Putamen (tissue), 1 donor: ENCODE results near the gene LRRC19.

Source experiments
- DNase-seq: peaks from one replicate; pipeline ENCODE4 v3.0.0-alpha.2; 2016; ENCODE audit warnings: low spot score

Gene LRRC19

GRCh38 chr9:26955921-26956859 is 49.3 kb downstream of the LRRC19 start, which contains the start of gene IFT74:
Gene IFT74, plus strand, starts transcription at chr9:26956412. Its CDS starts 5,556 bp downstream, at chr9:26961968.
- peak; percentile 98 for DNase-seq

GRCh38 chr9:26955222-26955903 is 50.1 kb downstream of the LRRC19 start:
- peak; percentile 41 for DNase-seq

GRCh38 chr9:26954050-26954508 is 51.4 kb downstream of the LRRC19 start:
- DNase-seq = no peak

GRCh38 chr9:26951794-26952193 is 53.7 kb downstream of the LRRC19 start:
- DNase-seq = no peak

- no peak for DNase-seq
Measured at GRCh38 chr9:26950521-26950920, 55.0 kb downstream of the LRRC19 start.

- no peak for DNase-seq
Measured at GRCh38 chr9:26949637-26950069, 55.8 kb downstream of the LRRC19 start.

GRCh38 chr9:26947736-26948135 is 57.7 kb downstream of the LRRC19 start:
- no peak for DNase-seq

GRCh38 chr9:26946753-26947727 is 58.4 kb downstream of the LRRC19 start, which contains the start of gene PLAA:
Gene PLAA, minus strand, starts transcription at chr9:26947242. Its CDS starts 197 bp downstream, at chr9:26947045.
- DNase-seq = peak; percentile 87

GRCh38 chr9:26945591-26945990 is 59.9 kb downstream of the LRRC19 start:
- DNase-seq = no peak
